PFSK-1 (cell line): ENCODE measurements around the gene MYH10.

Experiments
- FOXP2 ChIP-seq: optimal IDR thresholded peaks from 2 replicates; pipeline ENCODE3; 2011; ENCODE audit warnings: borderline replicate concordance, control low read depth, inconsistent platforms; ENCODE audit not compliant: insufficient read depth; ENCODE audit errors: extremely low read length, extremely low read depth
- POLR2AphosphoS5 ChIP-seq: IDR thresholded peaks from 2 replicates; pipeline ENCODE4 v1.6.1; 2012; ENCODE audit warnings: low read depth, mild to moderate bottlenecking, control low read depth, low read length, moderate library complexity
- SIN3A ChIP-seq: IDR thresholded peaks from 2 replicates; pipeline ENCODE4 v1.6.1; 2012; ENCODE audit warnings: mild to moderate bottlenecking, low read length, moderate library complexity, borderline replicate concordance; ENCODE audit not compliant: insufficient read depth
- TAF1 ChIP-seq: IDR thresholded peaks from 2 replicates; pipeline ENCODE4 v1.6.1; 2012; ENCODE audit warnings: low read length, control low read depth, borderline replicate concordance; ENCODE audit not compliant: insufficient read depth
- TF ChIP-seq, protein P1 (sequence below), 2 experiments: IDR thresholded peaks; 2 replicates each; pipeline versions ENCODE4 v1.6.1 to v1.8.0; 2011 to 2012; ENCODE audit warnings: low read depth in 2 of 2, low read length in 2 of 2, control low read depth in 1 of 2, inconsistent platforms in 1 of 2, mild to moderate bottlenecking in 1 of 2, moderate library complexity in 1 of 2; ENCODE audit not compliant: insufficient read depth in 1 of 2

Gene MYH10

DNA sequence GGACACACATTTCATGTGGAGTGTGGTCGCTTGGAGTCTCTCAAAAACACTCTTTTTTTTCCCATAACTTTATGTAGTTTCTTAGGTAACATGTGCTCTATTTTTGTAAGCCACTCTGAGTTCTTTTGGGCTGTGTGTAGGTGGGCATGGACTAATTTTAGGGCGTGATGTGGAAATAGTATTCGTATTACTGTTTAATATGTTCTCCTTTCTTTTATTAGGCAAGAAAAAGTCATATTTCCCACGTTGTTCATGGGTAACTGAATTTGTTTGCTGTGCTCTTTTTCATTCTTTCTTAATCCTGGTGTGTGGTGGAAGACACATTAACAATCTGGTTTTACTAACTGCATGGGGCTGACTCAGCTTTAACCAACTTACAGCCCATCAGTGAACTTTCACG lies 167.4 kb downstream of the MYH10 start:
- TF ChIP-seq FOXP2 (no peak), TAF1 (no peak), SIN3A (no peak), POLR2AphosphoS5 (no peak)

DNA sequence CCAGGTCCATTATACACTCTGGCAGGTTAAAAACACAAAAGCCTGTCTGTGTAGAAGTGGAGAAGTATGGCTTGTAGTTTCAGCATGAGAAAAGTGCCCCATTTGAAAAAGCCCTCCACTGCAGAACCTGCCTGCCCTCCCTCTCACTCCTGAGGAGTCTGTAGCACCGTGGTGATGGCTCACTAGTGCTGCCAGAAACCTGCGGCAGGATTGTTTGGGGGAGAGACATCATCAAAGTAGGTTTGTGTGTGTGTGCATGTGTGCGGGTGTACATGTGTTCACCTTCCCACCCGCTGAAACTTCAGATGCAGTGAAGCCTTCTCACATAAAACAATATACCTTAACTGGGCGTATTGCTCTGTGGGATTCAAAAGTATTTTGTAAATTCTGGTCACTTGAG lies 168.0 kb downstream of the MYH10 start:
- TF ChIP-seq, protein P1, sequence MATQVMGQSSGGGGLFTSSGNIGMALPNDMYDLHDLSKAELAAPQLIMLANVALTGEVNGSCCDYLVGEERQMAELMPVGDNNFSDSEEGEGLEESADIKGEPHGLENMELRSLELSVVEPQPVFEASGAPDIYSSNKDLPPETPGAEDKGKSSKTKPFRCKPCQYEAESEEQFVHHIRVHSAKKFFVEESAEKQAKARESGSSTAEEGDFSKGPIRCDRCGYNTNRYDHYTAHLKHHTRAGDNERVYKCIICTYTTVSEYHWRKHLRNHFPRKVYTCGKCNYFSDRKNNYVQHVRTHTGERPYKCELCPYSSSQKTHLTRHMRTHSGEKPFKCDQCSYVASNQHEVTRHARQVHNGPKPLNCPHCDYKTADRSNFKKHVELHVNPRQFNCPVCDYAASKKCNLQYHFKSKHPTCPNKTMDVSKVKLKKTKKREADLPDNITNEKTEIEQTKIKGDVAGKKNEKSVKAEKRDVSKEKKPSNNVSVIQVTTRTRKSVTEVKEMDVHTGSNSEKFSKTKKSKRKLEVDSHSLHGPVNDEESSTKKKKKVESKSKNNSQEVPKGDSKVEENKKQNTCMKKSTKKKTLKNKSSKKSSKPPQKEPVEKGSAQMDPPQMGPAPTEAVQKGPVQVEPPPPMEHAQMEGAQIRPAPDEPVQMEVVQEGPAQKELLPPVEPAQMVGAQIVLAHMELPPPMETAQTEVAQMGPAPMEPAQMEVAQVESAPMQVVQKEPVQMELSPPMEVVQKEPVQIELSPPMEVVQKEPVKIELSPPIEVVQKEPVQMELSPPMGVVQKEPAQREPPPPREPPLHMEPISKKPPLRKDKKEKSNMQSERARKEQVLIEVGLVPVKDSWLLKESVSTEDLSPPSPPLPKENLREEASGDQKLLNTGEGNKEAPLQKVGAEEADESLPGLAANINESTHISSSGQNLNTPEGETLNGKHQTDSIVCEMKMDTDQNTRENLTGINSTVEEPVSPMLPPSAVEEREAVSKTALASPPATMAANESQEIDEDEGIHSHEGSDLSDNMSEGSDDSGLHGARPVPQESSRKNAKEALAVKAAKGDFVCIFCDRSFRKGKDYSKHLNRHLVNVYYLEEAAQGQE (IDR thresholded peaks at IDR 0.05; ENCODE audit: insufficient read depth in 1 of 2, low read depth in 2 of 2, low read length in 2 of 2): no peak
- TF ChIP-seq TAF1 (no peak), FOXP2 (no peak), SIN3A (no peak), POLR2AphosphoS5 (no peak)

DNA sequence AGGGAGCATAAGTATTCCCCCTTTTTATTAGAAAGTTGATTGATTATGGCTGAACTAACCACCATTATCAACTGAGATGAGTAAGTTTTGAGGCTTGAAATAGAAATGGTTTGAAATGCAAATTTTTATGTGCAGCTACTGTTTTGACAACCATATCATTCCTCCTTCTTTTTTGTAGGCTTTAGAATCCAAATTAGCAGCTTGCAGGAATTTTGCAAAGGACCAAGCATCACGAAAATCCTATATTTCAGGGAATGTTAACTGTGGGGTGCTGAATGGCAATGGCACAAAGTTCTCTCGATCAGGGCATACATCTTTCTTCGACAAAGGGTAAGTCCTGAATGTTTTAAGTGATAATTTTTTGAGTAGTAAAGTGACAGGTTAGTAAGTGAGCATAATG lies 170.7 kb downstream of the MYH10 start:
- TF ChIP-seq, protein P1 (IDR thresholded peaks at IDR 0.05; ENCODE audit: insufficient read depth in 1 of 2, low read depth in 2 of 2, low read length in 2 of 2): no peak
- TF ChIP-seq FOXP2 (no peak), TAF1 (no peak), SIN3A (no peak), POLR2AphosphoS5 (no peak)

DNA sequence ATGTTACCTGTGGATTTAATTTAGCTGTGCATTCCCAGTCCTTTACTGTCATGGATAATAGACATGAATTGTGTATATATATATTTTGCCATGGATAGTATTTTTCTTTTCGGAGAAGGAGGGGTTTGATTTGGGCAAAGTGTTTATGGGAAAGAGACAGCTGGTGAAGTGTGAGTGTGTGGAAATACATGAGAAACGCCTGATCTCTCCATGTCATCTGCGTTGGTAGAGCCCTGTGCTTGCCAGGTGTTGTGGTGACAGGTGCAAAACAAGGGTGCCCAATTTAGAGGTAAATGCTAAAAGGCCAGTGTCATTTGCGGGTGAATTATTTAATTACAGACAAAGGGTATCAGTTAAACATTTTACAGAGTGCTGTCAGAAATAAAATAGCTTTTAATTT lies 171.4 kb downstream of the MYH10 start:
- no peak for TF ChIP-seq SIN3A
- no peak for TF ChIP-seq FOXP2
- no peak for TF ChIP-seq POLR2AphosphoS5

DNA sequence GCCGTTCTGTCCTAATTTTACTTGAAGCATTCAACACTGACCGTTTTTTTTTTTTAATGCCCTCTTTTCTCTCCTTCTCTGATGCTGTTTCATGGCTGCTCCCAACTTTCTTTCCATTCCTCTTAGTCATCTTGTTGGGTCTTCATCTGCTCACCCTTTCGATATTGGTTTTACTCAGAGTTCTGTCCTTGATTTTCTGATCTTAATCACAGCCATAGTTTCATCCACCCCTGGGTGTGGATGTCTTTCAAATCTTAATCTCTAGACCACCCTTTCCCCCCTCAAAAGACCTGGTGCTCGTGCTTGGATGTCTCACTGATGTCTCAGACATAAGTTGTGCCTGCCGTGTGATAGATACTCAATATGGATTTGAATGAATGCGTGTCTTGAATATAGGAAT lies 172.4 kb downstream of the MYH10 start:
- TF ChIP-seq FOXP2 (no peak), POLR2AphosphoS5 (no peak), TAF1 (no peak), SIN3A (no peak)
- TF ChIP-seq, protein P1 (IDR thresholded peaks at IDR 0.05; ENCODE audit: insufficient read depth in 1 of 2, low read depth in 2 of 2, low read length in 2 of 2): no peak

DNA sequence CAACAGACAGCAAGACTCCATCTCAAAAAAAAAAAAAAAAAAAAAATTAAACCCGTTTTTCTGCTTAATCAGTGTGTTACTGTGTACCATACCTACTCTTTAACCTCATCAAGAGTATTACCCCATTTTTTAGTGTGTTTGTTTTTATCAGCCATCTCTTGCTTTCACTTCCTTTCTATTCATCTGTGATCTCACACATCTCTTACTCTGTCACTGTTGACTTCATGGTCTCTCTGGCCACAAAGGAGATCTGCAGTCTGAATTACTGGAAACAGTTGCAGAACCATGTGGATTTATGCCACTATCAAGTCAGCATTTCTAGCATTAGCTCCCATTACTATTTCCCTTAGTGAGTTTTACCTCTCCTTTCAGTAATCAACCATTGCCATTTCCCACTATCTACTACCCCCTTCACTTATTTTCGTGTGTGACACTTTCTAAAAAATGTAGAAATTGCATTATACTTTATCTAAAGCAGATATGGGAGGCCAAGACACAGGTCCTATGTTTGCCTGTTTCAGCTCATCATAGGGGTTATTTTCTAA lies 174.8 kb downstream of the MYH10 start:
- TF ChIP-seq FOXP2 (no peak), POLR2AphosphoS5 (no peak), SIN3A (no peak), TAF1 (no peak)
- TF ChIP-seq, protein P1 (IDR thresholded peaks at IDR 0.05; ENCODE audit: insufficient read depth in 1 of 2, low read depth in 2 of 2, low read length in 2 of 2): no peak
